G401 (cell line): ENCODE measurements around the gene UBE2QL1. TPM values are rescaled to one million over a fixed set of nuclear protein-coding genes. Genes with fewer than 3 reads are reported as not detected.

Experiments
- DNase-seq: peaks from one replicate; pipeline ENCODE4 v3.0.0-alpha.2; 2015; ENCODE audit warnings: low spot score
- in situ Hi-C: cut with HindIII; loops from 2 replicates; pipeline ENCODE4 v1.10.0; 2016; ENCODE audit warnings: low sequenced_read_pairs, mixed read lengths
- total RNA-seq: library from RNA; depleted of rRNA; stranded (reverse); fragments of >200 nt; shearing (Covaris generic); gene quantifications from 2 replicates; pipeline ENCODE4 v1.2.3, GENCODE V29; 2014

The UBE2QL1 gene
- total RNA-seq, 1 experiment from 2014 or later = not detected

DNA sequence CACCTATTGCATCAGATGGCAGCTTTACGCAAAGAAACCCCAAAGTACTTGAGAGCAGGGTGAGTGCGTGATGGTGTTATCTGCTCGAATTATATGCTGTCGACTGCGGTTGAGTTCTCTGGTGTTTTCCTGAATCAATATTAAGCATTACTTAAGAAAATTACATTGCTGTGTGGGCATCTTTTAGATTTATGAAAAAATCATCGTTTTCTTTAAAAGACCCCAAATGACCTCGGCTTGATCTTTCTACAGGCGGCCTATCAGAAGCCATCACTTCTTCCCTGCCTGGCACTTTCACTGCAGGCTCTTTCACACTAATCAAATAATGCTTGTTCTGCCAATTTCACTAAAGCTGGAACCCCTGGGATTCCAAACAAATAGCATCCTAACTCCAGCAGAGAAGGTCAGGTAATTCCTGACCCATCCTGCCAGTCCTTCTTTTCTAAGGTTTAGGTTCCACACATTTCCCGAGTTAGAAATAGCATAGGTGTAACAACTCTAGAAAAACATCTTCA, 1.7 kb downstream of the UBE2QL1 start:
- in situ Hi-C loops = no loop called here
- DNase-seq = peak; percentile 58

GRCh38 chr5:6452622-6453504, 4.2 kb downstream of the UBE2QL1 start:
- in situ Hi-C loops = no loop called here
- DNase-seq = peak; percentile 92

GRCh38 chr5:6453937-6454560, 5.4 kb downstream of the UBE2QL1 start:
- in situ Hi-C loops = no loop called here
- peak; percentile 33 for DNase-seq

GRCh38 chr5:6454628-6455053, 6.0 kb downstream of the UBE2QL1 start:
- DNase-seq = peak; percentile 65
- in situ Hi-C loops = no loop called here

GRCh38 chr5:6455571-6456200, 7.0 kb downstream of the UBE2QL1 start:
- in situ Hi-C loops = no loop called here
- no peak for DNase-seq

- no peak for DNase-seq
- in situ Hi-C loops = no loop called here
Observed at GRCh38 chr5:6456766-6457370, 8.2 kb downstream of the UBE2QL1 start.

DNA sequence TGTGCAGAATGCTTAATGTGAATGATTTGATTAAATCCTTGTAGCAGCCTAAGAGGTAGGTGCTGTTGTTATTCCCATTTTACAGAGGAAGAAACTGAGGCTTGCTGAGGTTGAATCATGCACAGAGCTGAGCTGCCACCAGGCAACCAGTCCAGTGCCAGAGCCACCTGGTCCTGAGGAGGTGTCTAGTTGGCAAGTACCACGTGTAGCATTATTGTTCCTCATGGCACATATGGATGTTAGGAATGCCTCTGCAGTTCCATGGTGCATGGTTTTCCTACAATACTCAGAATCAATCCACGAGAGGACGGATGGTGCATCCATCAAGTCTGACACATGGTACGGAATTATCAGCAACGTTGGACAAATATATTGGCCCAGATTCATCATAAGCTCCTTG, 8.9 kb downstream of the UBE2QL1 start:
- DNase-seq = peak; percentile 33
- in situ Hi-C loops = no loop called here

DNA sequence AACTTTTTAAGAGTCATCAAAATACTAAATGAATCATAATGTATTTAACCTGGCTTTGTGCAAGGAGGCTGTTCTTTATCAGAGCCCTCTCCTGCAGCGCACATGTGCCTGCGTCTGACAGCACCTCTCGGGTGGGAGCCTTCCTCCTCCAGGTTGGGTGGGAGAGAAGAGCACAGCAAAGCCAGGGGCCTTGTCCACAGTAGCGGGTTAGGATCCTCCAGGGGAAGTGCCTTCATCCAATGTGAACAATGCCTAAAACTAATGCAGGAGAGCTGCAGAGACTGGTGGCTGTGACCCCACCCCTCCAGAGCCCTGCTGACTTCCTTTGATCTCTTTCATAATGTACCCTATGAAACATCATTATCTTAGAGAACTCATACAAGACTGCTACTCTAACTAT, 10.2 kb downstream of the UBE2QL1 start:
- in situ Hi-C loops = no loop called here

GRCh38 chr5:6459896-6460295, 11.2 kb downstream of the UBE2QL1 start:
- DNase-seq = no peak
- in situ Hi-C loops = no loop called here

More for the DNA sequence above, 10.2 kb downstream of the UBE2QL1 start:
- peak; percentile 30 for DNase-seq

- in situ Hi-C loops = no loop called here
- peak; percentile 95 for DNase-seq
Observed at GRCh38 chr5:6461006-6461405, 12.3 kb downstream of the UBE2QL1 start.

GRCh38 chr5:6461793-6462650, 13.4 kb downstream of the UBE2QL1 start:
- in situ Hi-C loops = no loop called here
- peak; percentile 29 for DNase-seq

GRCh38 chr5:6462671-6463070, 14.0 kb downstream of the UBE2QL1 start:
- DNase-seq = no peak
- in situ Hi-C loops = no loop called here

DNA sequence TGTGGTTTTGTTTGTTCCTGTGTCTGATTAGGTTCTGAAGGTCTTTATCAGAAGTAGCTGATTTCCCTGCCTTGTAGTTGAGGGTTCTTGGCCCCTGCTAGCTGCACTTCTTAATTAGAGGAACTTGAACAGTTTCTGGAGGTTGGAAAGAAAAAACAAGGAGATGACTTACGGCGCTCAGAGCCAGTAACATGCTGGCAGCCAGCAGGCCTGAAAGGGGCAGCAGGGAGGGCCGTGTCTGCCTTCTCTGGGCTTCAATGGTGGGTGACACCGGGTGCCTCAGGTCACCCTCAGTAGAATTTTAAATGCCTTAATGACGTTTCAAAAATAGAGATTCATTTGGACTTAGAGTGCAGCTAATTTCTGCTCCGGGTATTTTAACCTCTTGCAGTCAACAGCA, 15.8 kb downstream of the UBE2QL1 start:
- in situ Hi-C loops = no loop called here
- peak; percentile 59 for DNase-seq

DNA sequence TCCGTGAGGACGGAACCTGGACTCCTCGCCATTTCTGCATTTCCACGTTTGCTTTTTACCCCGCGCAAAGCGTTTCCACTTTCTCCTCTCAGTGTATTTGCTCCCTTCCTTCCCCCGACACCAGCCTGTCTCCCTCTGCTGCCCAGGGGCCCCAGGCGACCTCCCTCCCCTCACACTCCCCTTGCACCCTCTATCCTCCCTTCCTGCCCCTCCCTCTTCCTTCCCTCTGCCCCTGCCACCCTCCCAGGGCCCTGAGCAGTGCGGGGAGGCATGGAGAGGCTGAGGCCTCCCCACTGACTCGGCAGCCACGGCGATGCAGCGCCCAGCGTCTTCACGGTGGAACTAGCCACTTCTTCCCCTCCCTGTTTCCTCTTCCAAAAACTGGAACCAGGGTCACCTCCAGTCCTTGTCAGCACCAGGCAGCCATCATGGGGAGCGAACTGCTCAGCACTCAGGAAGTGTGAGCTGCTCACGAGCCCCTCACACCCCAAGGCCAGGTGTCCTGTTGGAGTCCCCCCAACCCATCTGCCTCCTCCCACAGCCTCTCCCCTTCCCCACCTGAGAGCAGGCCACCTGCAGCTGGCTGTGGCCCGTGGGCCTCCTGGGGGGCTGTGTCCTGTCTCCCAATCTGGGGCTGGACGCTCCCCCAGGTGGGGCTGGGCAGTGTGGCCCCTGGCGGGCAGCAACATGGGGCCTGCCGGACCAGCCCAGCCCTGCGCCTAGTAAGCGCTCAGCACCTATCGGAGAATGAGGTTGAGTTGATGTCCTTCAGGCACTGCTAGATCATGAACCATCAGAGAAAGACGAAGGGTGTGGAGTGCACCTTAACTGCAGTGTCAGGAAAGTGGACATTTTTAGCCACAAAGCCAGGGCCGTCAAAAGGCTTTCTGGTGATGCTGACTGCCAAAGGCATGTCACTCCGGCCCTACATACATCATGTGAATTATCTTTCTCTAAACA, 17.5 kb downstream of the UBE2QL1 start:
- in situ Hi-C loops = no loop called here
- no peak for DNase-seq

- in situ Hi-C loops = no loop called here
- peak; percentile 50 for DNase-seq
Observed at GRCh38 chr5:6466975-6467567, 18.4 kb downstream of the UBE2QL1 start.

GRCh38 chr5:6467591-6467990, 18.9 kb downstream of the UBE2QL1 start:
- in situ Hi-C loops = no loop called here

DNA sequence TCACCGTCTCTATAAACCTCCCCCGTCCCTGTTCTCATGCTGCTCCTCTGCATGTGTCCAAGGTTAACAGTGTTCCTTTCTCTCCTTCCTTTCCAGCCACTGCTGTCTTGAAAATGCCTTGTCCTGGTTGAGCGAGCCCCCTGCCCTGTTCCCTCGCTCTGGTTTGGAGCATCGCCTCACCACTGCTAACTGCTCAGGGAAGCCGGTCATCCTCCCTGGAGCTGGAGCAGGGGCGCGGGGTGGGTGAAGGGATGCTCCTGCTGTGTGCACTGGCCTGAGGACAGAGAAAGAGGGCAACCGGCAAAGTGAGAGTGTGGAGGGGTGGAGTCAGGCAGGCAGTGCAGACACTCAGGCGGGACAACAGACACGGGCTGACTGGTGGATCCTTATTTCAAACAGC, 19.4 kb downstream of the UBE2QL1 start:
- in situ Hi-C loops = no loop called here
- DNase-seq = peak; percentile 70

More at GRCh38 chr5:6467591-6467990, 18.9 kb downstream of the UBE2QL1 start:
- no peak for DNase-seq
